GM08714 (cell line): ENCODE results near the gene BRD3.

Source experiments
- H3K4me3 ChIP-seq: fragments of 200-500 bp; sonication (Bioruptor generic); 2 replicates; pipeline ENCODE4 v1.5.1; 2014; ENCODE audit warnings: mild to moderate bottlenecking, low read length, inconsistent platforms
- ZNF274 ChIP-seq: IDR thresholded peaks from 2 replicates; pipeline ENCODE4 v1.6.1; 2012; ENCODE audit warnings: mild to moderate bottlenecking, low read depth, low read length

The BRD3 gene

GRCh38 chr9:134053941-134054761 lies 13.7 kb downstream of the BRD3 start:
- no peak overlapping the region for H3K4me3 ChIP-seq
- no peak for TF ChIP-seq ZNF274

- H3K4me3 ChIP-seq = no peak overlapping the region
- no peak for TF ChIP-seq ZNF274
These were observed 14.4 kb downstream of the BRD3 start for GRCh38 chr9:134053401-134053871.

- no peak for TF ChIP-seq ZNF274
- no peak overlapping the region for H3K4me3 ChIP-seq
These were observed 14.9 kb downstream of the BRD3 start for GRCh38 chr9:134052941-134053340.

GRCh38 chr9:134052491-134052890 lies 15.3 kb downstream of the BRD3 start:
- no peak overlapping the region for H3K4me3 ChIP-seq
- no peak for TF ChIP-seq ZNF274

- H3K4me3 ChIP-seq = no peak overlapping the region
- TF ChIP-seq ZNF274 = no peak
These were observed 16.5 kb downstream of the BRD3 start for GRCh38 chr9:134051319-134051718.

GRCh38 chr9:134050726-134051125 lies 17.1 kb downstream of the BRD3 start:
- no peak for TF ChIP-seq ZNF274
- H3K4me3 ChIP-seq = no peak overlapping the region

- no peak overlapping the region for H3K4me3 ChIP-seq
- TF ChIP-seq ZNF274 = no peak
These were observed 17.8 kb downstream of the BRD3 start for GRCh38 chr9:134049772-134050588.

- TF ChIP-seq ZNF274 = no peak
These were observed 18.6 kb downstream of the BRD3 start for GRCh38 chr9:134049236-134049635.

GRCh38 chr9:134048582-134048968 lies 19.3 kb downstream of the BRD3 start:
- no peak overlapping the region for H3K4me3 ChIP-seq
- TF ChIP-seq ZNF274 = no peak

More at GRCh38 chr9:134049236-134049635, 18.6 kb downstream of the BRD3 start:
- no peak overlapping the region for H3K4me3 ChIP-seq

GRCh38 chr9:134047868-134048581 lies 19.8 kb downstream of the BRD3 start:
- H3K4me3 ChIP-seq = no peak overlapping the region
- TF ChIP-seq ZNF274 = no peak

GRCh38 chr9:134046894-134047681 lies 20.7 kb downstream of the BRD3 start:
- TF ChIP-seq ZNF274 = no peak
- H3K4me3 ChIP-seq = no peak overlapping the region

GRCh38 chr9:134045841-134046544 lies 21.8 kb downstream of the BRD3 start:
- no peak overlapping the region for H3K4me3 ChIP-seq
- no peak for TF ChIP-seq ZNF274

GRCh38 chr9:134044944-134045343 lies 22.9 kb downstream of the BRD3 start:
- TF ChIP-seq ZNF274 = no peak
- H3K4me3 ChIP-seq = no peak overlapping the region
